Liver (tissue), 3 donors: Measurements from ENCODE around the gene TRH.
"Not testable (repeated sequence)": the region's sequence is repeated elsewhere in the genome, so short reads cannot be mapped to it uniquely, and the experiment has no call there.

Experiments used
- ATF3 ChIP-seq: IDR thresholded peaks from 2 replicates; pipeline ENCODE4 v1.6.1; 2016; ENCODE audit warnings: antibody characterized with exemption
- CTCF ChIP-seq: fragments of 150-350 bp; IDR thresholded peaks from 2 replicates; pipeline ENCODE4 v1.5.1; 2017; ENCODE audit warnings: improper control_type of control experiment, low read depth, low read length; ENCODE audit not compliant: missing input control
- FOXA1 ChIP-seq: IDR thresholded peaks from 2 replicates; pipeline ENCODE4 v1.6.1; 2016; ENCODE audit warnings: antibody characterized with exemption
- GABPA ChIP-seq, 2 donors: IDR thresholded peaks in 1 of 2; conservative IDR thresholded peaks in 1 of 2; 2 replicates each; pipeline ENCODE4 v1.6.1; 2016; ENCODE audit warnings: antibody characterized with exemption in 2 of 2, mild to moderate bottlenecking in 1 of 2, moderate library complexity in 1 of 2
- JUND ChIP-seq, 2 donors: IDR thresholded peaks; 2 replicates each; pipeline ENCODE4 v1.6.1; 2016; ENCODE audit warnings: antibody characterized with exemption in 2 of 2
- MAX ChIP-seq: IDR thresholded peaks from 2 replicates; pipeline ENCODE4 v1.6.1; 2016; ENCODE audit warnings: antibody characterized with exemption
- RAD21 ChIP-seq, 2 donors: IDR thresholded peaks; 2 replicates each; pipeline ENCODE4 v1.6.1; 2016; ENCODE audit warnings: antibody characterized with exemption in 2 of 2, mild to moderate bottlenecking in 2 of 2
- REST ChIP-seq: IDR thresholded peaks from 2 replicates; pipeline ENCODE4 v1.6.1; 2016; ENCODE audit warnings: antibody characterized with exemption, mild to moderate bottlenecking
- SP1 ChIP-seq: IDR thresholded peaks from 2 replicates; pipeline ENCODE4 v1.6.1; 2018; ENCODE audit warnings: antibody characterized with exemption, mild to moderate bottlenecking
- YY1 ChIP-seq: IDR thresholded peaks from 2 replicates; pipeline ENCODE4 v1.6.1; 2016; ENCODE audit warnings: antibody characterized with exemption, mild to moderate bottlenecking
- ZBTB33 ChIP-seq: IDR thresholded peaks from 2 replicates; pipeline ENCODE4 v1.6.1; 2016; ENCODE audit warnings: antibody characterized with exemption
- donor health status: healthy.
- donor health status: healthy.

GRCh38 chr3:130013246-130013645 lies 38.7 kb downstream of the TRH start:
- TF ChIP-seq CTCF; MAX; ZBTB33; ATF3; YY1; GABPA (IDR thresholded peaks at IDR 0.05 in 1 of 2, conservative IDR thresholded peaks at IDR 0.05 in 1 of 2); SP1; JUND (IDR thresholded peaks at IDR 0.05); FOXA1; REST; RAD21 (IDR thresholded peaks at IDR 0.05): not testable (repeated sequence)
